NCI-H1105 (cell line): ENCODE data around the gene TRMT44.
"Not testable (repeated sequence)": the region's sequence is repeated elsewhere in the genome, so short reads cannot be mapped to it uniquely, and the experiment has no call there.

Experiments
- DNase-seq: peaks from one replicate; lab custom pipeline; 2025; lab: John Stamatoyannopoulos, UW

The TRMT44 gene

GRCh38 chr4:8494983-8495548 lies 54.5 kb downstream of the TRMT44 start:
- DNase-seq: no peak

GRCh38 chr4:8495803-8496202 lies 55.2 kb downstream of the TRMT44 start:
- DNase-seq: no peak

- no peak for DNase-seq
These were observed 57.2 kb downstream of the TRMT44 start for GRCh38 chr4:8497762-8498161.

GRCh38 chr4:8500966-8501365 lies 60.4 kb downstream of the TRMT44 start:
- DNase-seq: no peak

- no peak for DNase-seq
These were observed 61.2 kb downstream of the TRMT44 start for GRCh38 chr4:8501781-8502180.

GRCh38 chr4:8502371-8502770 lies 61.8 kb downstream of the TRMT44 start:
- no peak for DNase-seq

GRCh38 chr4:8502836-8503585 lies 62.4 kb downstream of the TRMT44 start:
- no peak for DNase-seq

GRCh38 chr4:8503801-8504200 lies 63.2 kb downstream of the TRMT44 start:
- no peak for DNase-seq

- peak; percentile 50 for DNase-seq
These were observed 63.9 kb downstream of the TRMT44 start for GRCh38 chr4:8504279-8505007.

GRCh38 chr4:8505229-8505628 lies 64.7 kb downstream of the TRMT44 start:
- no peak for DNase-seq

- no peak for DNase-seq
These were observed 65.4 kb downstream of the TRMT44 start for GRCh38 chr4:8506006-8506372.

- DNase-seq: no peak
These were observed 66.0 kb downstream of the TRMT44 start for GRCh38 chr4:8506373-8507195.

GRCh38 chr4:8507196-8507570 lies 66.6 kb downstream of the TRMT44 start:
- no peak for DNase-seq

GRCh38 chr4:8507624-8508023 lies 67.0 kb downstream of the TRMT44 start:
- DNase-seq: no peak

- DNase-seq: no peak
These were observed 67.7 kb downstream of the TRMT44 start for GRCh38 chr4:8508266-8508665.

GRCh38 chr4:8508740-8509139 lies 68.2 kb downstream of the TRMT44 start:
- no peak for DNase-seq

GRCh38 chr4:8509311-8509950 lies 68.9 kb downstream of the TRMT44 start:
- DNase-seq: no peak

GRCh38 chr4:8510191-8510590 lies 69.6 kb downstream of the TRMT44 start:
- DNase-seq: no peak

GRCh38 chr4:8510611-8511285 lies 70.2 kb downstream of the TRMT44 start:
- DNase-seq: no peak

GRCh38 chr4:8512510-8512909 lies 71.9 kb downstream of the TRMT44 start:
- DNase-seq: no peak

GRCh38 chr4:8513080-8513479 lies 72.5 kb downstream of the TRMT44 start:
- DNase-seq: not testable (repeated sequence)
